Lower leg skin (tissue), 3 donors: ENCODE data around the gene ST6GALNAC3.

ENCODE experiments used
- CTCF ChIP-seq, 3 donors: fragments of 450-650 bp; IDR thresholded peaks; one replicate each; pipeline ENCODE4 v1.5.1; 2016; ENCODE audit warnings: antibody characterized with exemption in 3 of 3, mild to moderate bottlenecking in 3 of 3, moderate library complexity in 2 of 3
- POLR2A ChIP-seq, 2 donors: fragments of 450-650 bp; IDR thresholded peaks; one replicate each; pipeline ENCODE4 v1.6.1; 2016 to 2017; ENCODE audit warnings: antibody characterized with exemption in 2 of 2, mild to moderate bottlenecking in 1 of 2, moderate library complexity in 1 of 2

DNA sequence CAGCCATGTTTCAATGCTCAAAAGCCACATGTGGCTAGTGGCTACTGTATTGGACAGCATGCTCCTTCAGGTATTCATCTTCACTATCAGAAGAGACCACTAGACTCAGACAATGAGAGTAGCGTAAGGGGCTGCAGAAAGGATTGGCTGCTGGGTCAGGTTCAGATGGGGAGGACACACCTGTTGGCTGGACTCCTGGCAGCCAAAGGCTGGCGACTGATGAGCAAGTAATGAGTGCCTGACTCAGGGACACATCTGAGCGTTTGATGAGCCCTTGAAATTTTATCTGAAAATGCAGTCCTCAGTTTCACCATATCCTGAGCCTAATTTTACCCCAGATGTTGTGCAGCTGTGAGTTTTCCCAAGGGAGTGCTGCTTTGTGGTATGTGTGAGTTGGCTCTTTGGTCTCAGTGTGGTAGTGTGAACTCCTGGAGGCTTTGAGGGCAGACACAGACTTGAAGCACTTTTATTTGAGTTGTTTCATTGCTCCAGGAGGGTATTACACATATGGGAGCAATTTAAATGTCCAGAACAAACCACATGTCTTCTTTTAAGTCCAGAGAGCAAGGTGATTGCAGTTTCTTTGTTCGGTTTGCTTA, 9.6 kb downstream of the ST6GALNAC3 start:
- TF ChIP-seq CTCF (IDR thresholded peaks at IDR 0.05), result no peak
- TF ChIP-seq POLR2A (IDR thresholded peaks at IDR 0.05), result no peak
